T-helper 1 cell treated with Interleukin-12 subunit alpha and Interleukin-12 subunit beta and Interleukin-4 antibody, amounts not matched to agents 30 μg/mL and 1 μg/mL, for 36 hours (primary cell): ENCODE results near the gene HORMAD2.
"Not testable (repeated sequence)": the region's sequence is repeated elsewhere in the genome, so short reads cannot be mapped to it uniquely, and the experiment has no call there.

ENCODE experiments used
- H3K27ac Mint-ChIP-seq: one replicate; pipeline ENCODE4 v1.8.0; 2021; ENCODE audit warnings: mild to moderate bottlenecking, mixed read lengths
- H3K27me3 Mint-ChIP-seq: one replicate; pipeline ENCODE4 v1.8.0; 2021; ENCODE audit warnings: low read depth, mixed read lengths
- H3K36me3 Mint-ChIP-seq: one replicate; pipeline ENCODE4 v1.8.0; 2021; ENCODE audit warnings: low read depth, mixed read lengths
- H3K4me1 Mint-ChIP-seq: one replicate; pipeline ENCODE4 v1.8.0; 2021; ENCODE audit warnings: low read depth, mixed read lengths
- H3K4me3 Mint-ChIP-seq: one replicate; pipeline ENCODE4 v1.8.0; 2021; ENCODE audit warnings: mild to moderate bottlenecking, moderate library complexity, mixed read lengths
- H3K9me3 Mint-ChIP-seq: one replicate; pipeline ENCODE4 v1.8.0; 2021; ENCODE audit warnings: mixed read lengths

The HORMAD2 gene

DNA sequence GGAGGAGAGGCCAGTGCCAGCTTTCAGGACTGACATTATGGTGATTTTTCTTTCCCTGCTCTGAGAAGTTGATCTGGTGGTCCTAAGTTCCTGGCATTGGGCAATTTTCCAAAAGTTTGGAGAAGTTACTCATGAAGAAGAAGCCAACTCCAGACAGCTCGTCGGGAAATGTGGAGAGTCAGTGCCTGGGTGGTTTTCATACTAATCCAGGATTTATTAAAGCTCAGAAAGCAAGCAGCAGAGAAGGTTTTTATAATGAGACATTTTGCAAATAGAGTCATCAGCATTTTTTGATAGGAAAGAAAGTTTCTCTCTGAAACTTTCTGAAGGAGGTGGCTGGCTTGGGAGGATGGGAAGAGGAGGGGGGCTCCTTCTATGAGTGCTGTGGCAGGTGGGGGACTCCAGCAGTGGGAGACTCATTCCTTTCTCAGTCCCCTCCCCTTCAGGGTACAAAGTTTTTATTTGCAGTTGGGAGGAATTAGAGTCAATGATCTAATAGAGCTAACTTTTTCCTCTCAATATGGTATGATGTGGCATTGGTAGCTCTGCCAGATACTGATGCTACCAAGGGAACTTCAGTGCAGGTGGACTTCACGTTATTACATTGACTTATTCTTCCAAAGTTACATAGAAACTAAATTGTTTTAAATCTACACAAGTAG, 110.9 kb downstream of the HORMAD2 start:
- Mint-ChIP-seq H3K4me3 (peak overlapping the region; percentile 58), H3K4me1 (peaks cover 87% of the 10 kb centered on the region), H3K27me3 (no peaks in the 10 kb centered on the region), H3K27ac (peak overlapping the region; percentile 86), H3K36me3 (peaks cover 27% of the 10 kb centered on the region), H3K9me3 (peaks cover 12% of the 10 kb centered on the region)

DNA sequence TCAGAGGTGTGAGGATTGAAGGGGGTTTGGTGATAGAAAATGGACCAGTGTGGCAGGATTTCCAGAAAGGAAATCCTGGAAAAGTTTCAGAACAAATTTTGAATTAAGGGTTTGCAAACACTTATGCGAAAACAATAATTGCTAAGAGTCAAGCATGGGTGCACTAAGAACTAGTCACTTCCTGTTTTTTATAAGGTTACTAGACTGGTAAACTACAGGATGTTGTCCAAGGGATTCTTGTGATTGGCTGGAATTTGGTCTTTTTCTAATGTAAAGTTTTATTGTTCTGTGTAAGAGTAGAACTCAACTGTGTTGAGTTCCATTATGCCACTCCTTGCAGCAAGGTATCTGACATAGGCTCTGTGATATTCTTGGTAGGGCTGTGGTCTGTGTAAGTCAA, 112.2 kb downstream of the HORMAD2 start:
- no peaks in the 10 kb centered on the region for H3K27me3 Mint-ChIP-seq
- H3K36me3 Mint-ChIP-seq = peaks cover 25% of the 10 kb centered on the region
- peaks cover 9% of the 10 kb centered on the region for H3K9me3 Mint-ChIP-seq
- peak overlapping the region; percentile 86 for H3K27ac Mint-ChIP-seq
- peaks cover 83% of the 10 kb centered on the region for H3K4me1 Mint-ChIP-seq
- peak overlapping the region; percentile 28 for H3K4me3 Mint-ChIP-seq

DNA sequence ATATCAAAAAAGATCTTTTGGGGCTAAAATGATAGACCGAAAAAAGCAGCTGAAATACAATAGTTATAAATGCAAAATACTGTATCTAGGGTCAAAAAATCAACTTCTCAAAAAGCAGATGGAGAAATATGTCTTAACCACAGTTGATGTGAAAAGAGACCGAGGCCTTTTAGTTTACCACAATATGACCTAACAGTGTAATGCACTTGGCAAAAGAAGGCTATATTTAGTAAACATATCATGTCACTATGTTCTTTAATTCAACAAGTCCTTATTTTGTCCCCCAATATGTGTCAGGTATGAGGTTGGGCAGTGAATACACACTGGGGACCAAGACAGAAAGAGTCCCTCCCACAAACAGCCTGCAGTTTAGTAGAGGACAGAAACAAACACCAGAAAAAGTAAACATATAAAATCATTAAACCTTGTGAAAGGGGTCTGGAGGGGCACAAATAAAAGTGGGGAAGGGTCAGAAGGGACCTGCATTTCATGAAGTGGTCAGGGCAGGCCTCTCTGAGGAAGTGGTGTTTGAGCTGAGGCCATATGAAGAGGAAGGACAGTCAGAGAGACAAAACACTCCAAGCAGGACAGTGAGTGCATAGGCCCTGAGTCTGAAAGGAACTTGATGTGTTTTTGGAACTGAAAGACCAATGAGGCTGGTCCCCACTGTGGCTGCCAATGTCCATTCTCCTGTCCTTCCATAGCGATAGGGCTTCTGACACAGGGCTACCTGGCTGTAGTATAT, 112.9 kb downstream of the HORMAD2 start:
- Mint-ChIP-seq H3K4me3 (no peak overlapping the region), H3K36me3 (peaks cover 25% of the 10 kb centered on the region), H3K9me3 (peaks cover 9% of the 10 kb centered on the region), H3K27me3 (no peaks in the 10 kb centered on the region), H3K27ac (peak overlapping the region; percentile 86), H3K4me1 (peaks cover 83% of the 10 kb centered on the region)

DNA sequence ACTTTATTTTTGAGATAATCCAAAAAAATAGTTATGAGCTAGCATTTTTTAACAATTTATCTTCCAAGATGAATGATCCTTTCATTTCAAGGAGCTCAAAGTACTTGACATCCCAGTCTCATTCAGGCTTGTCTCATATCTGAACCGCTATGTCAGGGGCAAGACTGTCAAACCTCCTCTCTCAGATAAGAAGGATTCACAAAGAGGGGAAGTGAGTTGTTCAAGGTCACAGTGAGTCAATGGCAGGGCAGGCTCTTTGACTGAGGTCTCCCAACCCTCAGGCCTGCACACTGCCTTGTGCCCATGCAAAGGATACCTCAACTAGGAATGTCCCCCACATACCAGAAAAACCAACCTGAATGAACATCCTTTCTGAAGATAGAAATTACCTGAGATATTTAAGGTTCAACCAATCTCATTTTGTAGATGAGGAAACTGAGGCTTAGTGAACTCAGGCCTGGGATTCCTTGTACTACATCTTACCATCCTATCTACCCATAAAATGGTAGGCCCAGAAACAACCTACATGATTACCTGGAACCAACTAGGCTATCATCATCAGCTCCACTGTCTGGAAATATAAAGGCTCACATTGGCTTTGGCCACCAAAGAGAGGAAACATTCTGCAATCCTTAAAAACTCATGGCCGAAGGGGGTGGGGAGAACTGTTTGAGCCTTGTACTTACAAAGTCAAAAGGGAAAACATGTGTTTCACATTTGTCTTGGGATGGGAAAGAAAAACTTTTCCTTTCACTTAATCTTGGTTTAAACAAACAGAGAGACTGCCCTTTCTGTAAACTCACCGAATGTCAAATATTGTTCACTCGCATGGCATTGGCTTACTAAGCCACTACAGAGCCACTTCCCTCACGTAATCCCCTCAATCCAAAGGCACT, 115.2 kb downstream of the HORMAD2 start:
- H3K4me3 Mint-ChIP-seq = peak overlapping the region; percentile 25
- peaks cover 21% of the 10 kb centered on the region for H3K36me3 Mint-ChIP-seq
- H3K27ac Mint-ChIP-seq = peak overlapping the region; percentile 94
- H3K9me3 Mint-ChIP-seq = peaks cover 9% of the 10 kb centered on the region
- peaks cover 77% of the 10 kb centered on the region for H3K4me1 Mint-ChIP-seq
- no peaks in the 10 kb centered on the region for H3K27me3 Mint-ChIP-seq

DNA sequence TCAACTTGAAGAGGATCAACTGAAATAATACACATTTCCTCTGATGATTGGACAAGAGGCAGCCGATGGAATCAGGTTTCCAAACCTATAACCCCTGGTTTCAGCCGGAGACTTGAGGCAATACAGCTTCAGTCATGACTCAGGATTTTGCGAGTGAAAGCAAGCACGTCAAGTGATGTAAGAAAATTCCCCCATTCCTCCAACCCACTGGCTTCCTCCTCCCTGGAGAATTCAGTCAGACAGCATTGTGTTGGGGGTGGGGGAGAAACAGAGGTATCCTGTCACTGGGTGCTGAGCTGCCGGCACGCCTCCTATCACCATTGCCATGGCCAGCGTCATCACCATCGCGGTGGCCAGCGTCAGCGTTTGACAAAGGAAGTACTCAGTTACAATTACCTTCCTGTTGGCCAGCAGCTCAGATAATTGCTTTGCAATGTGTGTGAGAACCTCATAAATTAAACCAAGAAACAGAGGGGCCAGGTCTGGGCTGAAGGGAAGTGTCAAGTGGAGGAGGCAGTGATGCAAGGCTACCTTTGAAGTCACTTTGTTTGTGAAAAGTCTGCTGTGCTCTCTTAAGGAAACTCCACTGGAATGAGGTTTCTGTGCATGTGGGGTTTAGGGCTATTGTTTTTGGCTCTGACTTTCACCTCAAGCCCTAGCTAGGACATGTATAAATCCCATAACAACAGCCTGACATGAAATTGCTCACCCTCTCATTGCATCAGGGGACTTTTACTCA, 116.0 kb downstream of the HORMAD2 start:
- H3K36me3 Mint-ChIP-seq = peaks cover 20% of the 10 kb centered on the region
- no peaks in the 10 kb centered on the region for H3K27me3 Mint-ChIP-seq
- H3K9me3 Mint-ChIP-seq = peaks cover 9% of the 10 kb centered on the region
- H3K27ac Mint-ChIP-seq = peak overlapping the region; percentile 94
- peak overlapping the region; percentile 25 for H3K4me3 Mint-ChIP-seq
- H3K4me1 Mint-ChIP-seq = peaks cover 68% of the 10 kb centered on the region

DNA sequence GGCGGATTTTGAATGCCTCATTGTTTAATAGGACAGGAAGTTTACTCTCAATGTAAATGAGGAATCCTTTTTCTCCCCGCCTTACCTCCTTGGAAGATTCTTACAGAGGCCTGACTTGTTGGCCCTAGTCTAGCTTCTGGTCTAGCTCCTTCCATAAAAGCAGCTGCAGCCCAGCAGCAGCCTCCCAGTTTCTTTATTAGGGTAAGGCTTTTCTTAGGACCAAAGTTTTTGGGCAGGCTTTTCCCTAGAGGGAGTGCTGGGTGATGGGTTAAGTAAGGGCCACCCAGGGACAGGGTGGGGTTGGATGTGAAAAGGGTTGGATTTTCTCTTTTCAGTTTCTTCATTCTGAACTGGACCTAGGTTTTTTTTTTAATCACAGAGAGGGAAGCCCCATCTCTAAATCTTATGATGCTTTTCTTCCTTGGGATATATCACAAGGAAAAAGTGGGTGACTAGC, 116.6 kb downstream of the HORMAD2 start:
- Mint-ChIP-seq H3K27ac (peak overlapping the region; percentile 94), H3K4me3 (no peak overlapping the region), H3K9me3 (peaks cover 12% of the 10 kb centered on the region)

DNA sequence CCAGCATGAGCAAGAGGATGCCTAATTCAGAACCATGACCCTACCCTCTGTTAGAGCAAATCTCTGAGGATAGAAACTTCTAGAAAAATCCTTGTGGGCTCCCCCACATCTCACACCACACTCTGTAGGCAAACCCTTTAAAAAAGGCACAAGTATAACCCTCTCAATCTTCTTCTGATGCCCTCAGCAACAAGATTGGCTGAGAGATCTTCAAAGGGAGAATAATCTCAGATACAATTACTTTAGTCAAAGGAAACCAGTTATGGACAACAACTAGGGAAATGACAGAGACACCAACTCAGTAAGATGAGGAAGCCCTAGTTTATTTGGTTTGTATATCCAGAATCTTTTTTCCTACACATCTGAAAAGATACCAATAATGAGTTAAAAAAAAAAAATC, 117.1 kb downstream of the HORMAD2 start:
- Mint-ChIP-seq H3K27me3 (no peaks in the 10 kb centered on the region), H3K4me1 (peaks cover 60% of the 10 kb centered on the region), H3K36me3 (peaks cover 17% of the 10 kb centered on the region), H3K9me3 (peaks cover 8% of the 10 kb centered on the region), H3K4me3 (no peak overlapping the region), H3K27ac (peak overlapping the region; percentile 94)

More for the DNA sequence above, 116.6 kb downstream of the HORMAD2 start:
- no peaks in the 10 kb centered on the region for H3K27me3 Mint-ChIP-seq
- H3K4me1 Mint-ChIP-seq = peaks cover 65% of the 10 kb centered on the region
- H3K36me3 Mint-ChIP-seq = peaks cover 22% of the 10 kb centered on the region

DNA sequence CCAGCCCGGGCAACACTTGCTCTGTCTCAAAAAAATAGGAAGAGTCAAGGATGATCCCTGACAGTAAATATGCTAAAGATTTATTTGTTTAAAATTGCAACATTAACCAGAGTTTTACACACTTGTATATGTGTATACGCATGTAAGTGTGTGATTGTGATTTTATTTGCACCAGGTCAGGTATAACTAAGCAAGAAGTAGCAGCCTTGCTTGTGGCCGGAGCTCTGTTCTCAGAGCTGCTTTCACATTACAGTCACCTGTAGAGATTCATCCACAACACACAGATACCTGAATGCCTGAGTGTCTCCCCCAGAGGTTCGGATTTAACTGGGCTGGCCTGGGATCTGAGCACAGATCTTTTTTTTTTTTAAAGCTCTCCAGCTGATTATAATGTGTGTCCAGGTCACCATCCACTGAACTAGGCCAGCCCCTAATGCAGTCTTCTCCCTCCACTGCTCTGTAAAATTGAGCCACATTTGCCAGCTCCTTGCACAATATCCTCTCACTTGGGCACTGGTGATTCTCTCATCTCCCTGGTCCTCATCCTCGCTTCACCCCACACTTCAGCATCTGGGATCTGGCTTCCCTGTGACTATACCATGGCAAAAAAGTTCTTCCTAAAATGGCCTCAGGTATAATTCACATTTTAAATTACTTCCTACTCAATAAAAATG, 118.0 kb downstream of the HORMAD2 start:
- Mint-ChIP-seq H3K27me3 (no peaks in the 10 kb centered on the region), H3K4me3 (peak overlapping the region; percentile 1), H3K4me1 (peaks cover 51% of the 10 kb centered on the region), H3K27ac (peak overlapping the region; percentile 41), H3K9me3 (peaks cover 5% of the 10 kb centered on the region), H3K36me3 (peaks cover 14% of the 10 kb centered on the region)

DNA sequence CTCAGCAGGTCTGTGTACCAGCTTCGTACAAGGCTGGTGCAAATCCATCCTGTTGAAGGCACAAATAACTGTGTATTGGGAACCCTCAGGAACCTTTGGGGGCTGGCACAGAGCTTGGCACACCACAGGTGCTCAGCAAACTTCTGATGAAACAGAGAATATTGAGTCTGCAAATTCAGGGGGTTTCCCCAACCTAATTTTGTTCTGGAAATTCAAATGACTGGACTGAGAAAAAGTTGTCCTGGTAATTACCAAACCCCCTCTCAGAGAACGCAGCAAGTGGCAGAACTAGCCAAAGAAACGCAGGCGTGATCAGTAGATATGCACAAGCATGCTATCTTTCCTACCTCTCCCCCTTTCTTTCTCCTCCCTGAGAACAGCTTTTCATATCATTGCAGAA, 118.7 kb downstream of the HORMAD2 start:
- Mint-ChIP-seq H3K4me1 (peaks cover 50% of the 10 kb centered on the region), H3K27me3 (no peaks in the 10 kb centered on the region), H3K27ac (peak overlapping the region; percentile 41), H3K4me3 (no peak overlapping the region), H3K36me3 (peaks cover 13% of the 10 kb centered on the region), H3K9me3 (peaks cover 5% of the 10 kb centered on the region)

DNA sequence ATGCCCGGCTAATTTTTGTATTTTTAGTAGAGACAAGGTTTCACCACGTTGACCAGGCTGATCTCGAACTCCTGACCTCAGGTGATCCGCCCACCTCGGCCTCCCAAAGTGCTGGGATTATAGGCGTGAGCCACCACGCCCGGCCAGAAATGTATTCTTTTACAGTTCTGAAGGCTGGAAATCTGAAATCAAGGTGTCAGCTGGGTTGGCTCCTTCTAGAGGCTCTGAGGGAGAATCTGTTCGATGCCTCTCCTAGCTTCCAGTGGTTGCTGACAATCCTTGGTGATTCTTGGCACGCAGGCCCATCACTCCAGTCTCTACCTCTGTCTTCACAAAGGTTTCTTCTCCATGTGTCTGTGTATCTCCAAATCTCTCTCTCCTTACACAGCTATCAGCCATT, 120.6 kb downstream of the HORMAD2 start:
- H3K4me3 Mint-ChIP-seq, H3K27ac Mint-ChIP-seq, H3K36me3 Mint-ChIP-seq, H3K27me3 Mint-ChIP-seq, H3K9me3 Mint-ChIP-seq: not testable (repeated sequence)
- peaks cover 40% of the 10 kb centered on the region for H3K4me1 Mint-ChIP-seq

DNA sequence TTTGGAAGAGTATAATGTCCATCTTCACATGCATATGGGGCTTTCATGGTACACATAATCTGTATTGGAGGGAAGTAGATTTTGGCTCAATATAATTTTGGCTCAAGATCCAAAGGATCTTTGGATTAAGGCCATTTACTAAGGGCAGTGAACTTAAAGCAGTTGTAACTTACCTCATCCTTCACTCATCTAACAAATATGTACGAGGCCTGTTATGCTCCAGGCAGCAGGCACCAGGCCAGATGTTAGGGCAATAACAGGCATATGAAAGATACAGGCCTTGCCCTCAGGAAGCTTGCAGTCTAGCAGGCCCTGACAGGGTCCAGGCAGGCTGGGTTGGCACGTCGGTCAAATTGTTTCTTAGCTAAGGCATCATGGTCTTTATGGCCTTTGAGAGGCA, 121.7 kb downstream of the HORMAD2 start:
- H3K4me3 Mint-ChIP-seq = no peak overlapping the region

DNA sequence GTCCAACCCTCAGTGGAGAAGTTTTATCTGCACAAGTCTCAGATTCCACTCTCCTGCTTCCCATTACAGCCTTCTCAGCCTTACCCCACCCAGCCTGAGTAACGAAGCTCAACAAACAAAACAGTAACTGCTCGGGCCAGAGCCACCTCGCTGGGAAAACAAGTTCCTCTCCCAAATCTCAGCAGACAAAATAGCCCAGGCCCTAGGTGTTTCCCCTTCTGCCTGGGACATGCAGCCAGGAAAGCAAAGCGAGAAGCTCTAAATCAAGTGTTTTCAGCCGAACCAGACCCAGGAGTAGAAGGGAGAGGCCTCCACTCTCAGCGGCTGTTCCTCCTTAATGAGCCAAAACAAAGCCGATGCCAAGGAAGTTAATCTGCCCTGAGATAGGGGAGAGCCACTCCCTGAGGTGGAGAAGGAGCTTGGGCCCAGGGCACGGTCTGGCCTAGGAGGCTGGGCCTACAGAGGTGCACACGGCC, 122.3 kb downstream of the HORMAD2 start:
- Mint-ChIP-seq H3K9me3 (peaks cover 5% of the 10 kb centered on the region), H3K4me1 (peaks cover 33% of the 10 kb centered on the region), H3K36me3 (peaks cover 4% of the 10 kb centered on the region), H3K4me3 (no peak overlapping the region), H3K27ac (no peak overlapping the region), H3K27me3 (no peaks in the 10 kb centered on the region)

More for the DNA sequence above, 121.7 kb downstream of the HORMAD2 start:
- no peaks in the 10 kb centered on the region for H3K27me3 Mint-ChIP-seq
- H3K36me3 Mint-ChIP-seq = peaks cover 4% of the 10 kb centered on the region
- H3K27ac Mint-ChIP-seq = no peak overlapping the region
- H3K4me1 Mint-ChIP-seq = peaks cover 35% of the 10 kb centered on the region
- peaks cover 5% of the 10 kb centered on the region for H3K9me3 Mint-ChIP-seq

DNA sequence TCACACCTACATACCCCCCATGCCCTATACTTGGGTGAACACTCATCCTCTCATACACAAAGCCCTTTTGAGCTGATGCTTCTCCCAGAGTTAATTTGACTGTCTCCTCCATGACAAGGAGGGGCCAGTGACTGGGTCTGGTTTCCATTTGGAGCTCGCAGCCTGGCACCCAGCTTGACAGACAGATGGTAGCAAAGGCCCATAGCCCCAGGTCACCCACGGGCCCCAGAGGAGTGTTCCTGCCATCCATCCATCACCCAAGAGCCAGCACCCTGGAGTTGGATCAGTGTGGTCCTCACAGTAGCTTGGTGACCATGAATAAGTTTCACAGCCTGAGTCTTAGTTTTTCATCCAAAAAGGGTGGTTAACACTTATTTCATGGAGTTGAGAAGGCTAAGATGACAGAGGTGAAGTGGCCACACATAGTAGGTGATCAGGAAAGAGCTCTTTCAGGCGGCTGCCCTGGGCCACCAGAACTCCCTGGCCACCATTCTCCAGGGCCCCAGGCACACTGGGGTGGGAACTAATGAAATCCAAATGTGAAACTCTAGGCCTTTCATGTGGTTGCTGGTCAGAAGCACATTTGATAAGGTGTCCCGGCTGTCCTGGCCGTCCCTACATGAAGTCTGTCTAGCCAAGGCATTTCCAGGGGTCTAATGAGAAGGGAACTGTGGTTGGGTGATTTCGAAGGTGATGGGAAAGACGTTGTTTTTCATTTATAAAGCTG, 123.9 kb downstream of the HORMAD2 start:
- peaks cover 4% of the 10 kb centered on the region for H3K36me3 Mint-ChIP-seq
- peaks cover 21% of the 10 kb centered on the region for H3K4me1 Mint-ChIP-seq
- H3K27ac Mint-ChIP-seq = no peak overlapping the region

More for the DNA sequence above, 123.9 kb downstream of the HORMAD2 start:
- Mint-ChIP-seq H3K4me3 (no peak overlapping the region), H3K9me3 (peaks cover 5% of the 10 kb centered on the region), H3K27me3 (no peaks in the 10 kb centered on the region)
